Sciatic nerve (tissue), 2 donors: ENCODE data around the gene APBB2. TPM values are rescaled to one million over a fixed set of nuclear protein-coding genes. Genes with fewer than 3 reads are reported as not detected.
"Not testable (repeated sequence)": the region's sequence is repeated elsewhere in the genome, so short reads cannot be mapped to it uniquely, and the experiment has no call there.

Experiments
- ATAC-seq: fragments of 200-7000 bp; cut with Tn5 transposase; one replicate; pipeline ENCODE4 v1.9.1; 2020; ENCODE audit warnings: mild to moderate bottlenecking, moderate library complexity
- DNase-seq: peaks from one replicate; pipeline ENCODE4 v3.0.0-alpha.2; 2020; ENCODE audit warnings: low spot score
- intact Hi-C: fragments of 100-400 bp; cut with DNase I; formaldehyde crosslinking; loops from one replicate; pipeline ENCODE4 v1.14.2; 2022
- total RNA-seq: library from RNA; stranded (reverse); fragmentation: NEBNext Ultra II Directional; extraction: Animal tissue kit (Norgen Biotek cat#: 25700); gene quantifications from one replicate; pipeline ENCODE4 v1.2.1, GENCODE V29; 2021
- donor health status: DM: no; HTN: no; CAD: no.
- donor health status: DM: no; HTN: no; CAD: no.

The APBB2 gene
- total RNA-seq, 1 donor from 2014 or later, result 147 TPM

DNA sequence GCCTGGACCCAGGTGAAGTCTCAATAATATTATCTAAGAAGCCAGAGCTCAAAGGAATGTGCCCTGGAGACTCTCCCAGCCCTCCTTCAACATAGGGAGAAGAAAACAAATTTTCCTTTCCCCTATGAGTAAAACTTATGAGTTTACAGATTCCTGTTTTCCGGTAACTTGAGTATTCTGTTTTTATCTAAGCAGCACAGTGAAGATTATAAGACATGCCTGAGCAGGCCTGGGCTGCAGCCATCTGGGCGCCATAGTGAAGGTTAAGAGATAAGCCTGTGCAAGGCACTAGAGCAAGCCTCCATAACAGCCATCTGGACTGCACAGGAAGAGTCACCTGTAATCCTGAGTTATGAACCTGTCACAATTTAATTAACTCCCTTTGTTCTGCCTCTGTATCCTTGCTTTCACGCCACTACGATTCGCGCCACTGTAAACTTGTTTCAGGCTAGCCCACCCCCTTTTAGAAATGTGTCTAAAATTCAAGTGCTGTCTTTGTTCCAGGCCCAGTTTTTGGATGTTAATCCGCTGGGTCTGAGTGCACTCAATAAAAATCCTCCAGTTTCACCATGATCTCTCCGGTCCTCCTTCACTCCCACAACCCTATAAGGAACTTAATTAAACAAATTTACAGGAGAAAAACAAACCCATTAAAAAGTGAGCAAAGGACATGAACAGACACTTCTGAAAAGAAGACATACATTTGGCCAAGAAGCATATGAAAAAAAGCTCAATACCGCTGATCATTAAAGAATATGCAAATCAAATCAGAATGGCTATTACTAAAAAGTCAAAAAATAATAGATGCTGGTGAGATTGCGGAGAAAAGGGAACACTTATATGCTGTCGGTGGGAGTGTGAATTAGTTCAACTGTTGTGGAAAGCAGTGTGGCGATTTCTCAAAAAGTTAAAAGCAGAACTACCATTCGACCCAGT lies 189.5 kb downstream of the APBB2 start:
- intact Hi-C loops, result no loop called here
- ATAC-seq (no peak), DNase-seq (no peak)

DNA sequence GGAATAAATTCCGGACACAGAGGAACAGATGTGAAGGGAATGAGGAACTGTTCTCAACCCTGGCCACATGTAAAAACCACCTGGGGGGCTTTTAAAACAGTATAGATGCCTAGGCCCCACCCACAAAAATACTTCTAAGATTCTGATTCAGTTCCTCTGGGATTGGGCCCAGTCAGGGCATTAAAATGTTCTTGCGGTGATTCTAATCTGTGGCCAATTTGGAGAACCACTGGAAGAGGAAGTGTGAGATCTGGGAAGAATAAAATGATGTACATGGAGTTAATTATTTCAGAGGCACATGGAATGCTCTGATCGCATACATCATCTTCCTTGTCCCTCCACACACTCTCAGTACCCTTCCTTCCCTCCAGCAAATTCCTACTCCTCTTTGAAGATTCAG lies 192.2 kb downstream of the APBB2 start:
- DNase-seq (no peak), ATAC-seq (no peak)
- intact Hi-C loops, result no loop called here

DNA sequence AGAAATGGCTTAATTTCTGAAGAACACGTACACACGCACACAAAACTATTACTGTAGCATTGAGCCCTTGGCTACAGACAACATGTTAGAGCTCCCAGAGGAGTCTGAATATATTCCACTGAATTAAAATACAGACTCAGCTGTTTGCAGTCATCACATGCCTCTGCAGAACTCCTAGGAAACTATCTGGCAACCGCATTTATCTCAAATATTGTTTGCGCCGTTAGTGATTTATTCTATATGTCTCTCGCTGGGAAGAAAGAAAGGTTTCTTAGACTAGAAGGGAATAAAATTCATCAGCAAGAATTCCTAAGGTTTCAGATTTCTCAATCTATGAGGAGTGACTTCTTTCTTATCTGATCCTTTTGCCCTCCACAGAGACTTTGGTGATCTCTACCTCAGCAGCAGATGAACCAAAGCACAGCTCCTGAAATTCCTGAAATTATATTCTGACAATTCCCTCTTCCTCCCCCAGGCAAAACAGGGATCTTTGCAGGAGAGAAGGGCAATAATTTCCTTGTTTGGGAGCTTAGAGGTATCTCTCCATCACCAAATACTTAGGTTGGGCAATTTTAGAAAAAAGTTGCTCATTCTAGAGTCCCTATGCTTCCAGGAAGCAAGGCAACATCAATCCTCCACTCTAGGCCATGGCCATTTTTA lies 199.2 kb downstream of the APBB2 start:
- intact Hi-C loops, result no loop called here
- DNase-seq (no peak), ATAC-seq (no peak)

DNA sequence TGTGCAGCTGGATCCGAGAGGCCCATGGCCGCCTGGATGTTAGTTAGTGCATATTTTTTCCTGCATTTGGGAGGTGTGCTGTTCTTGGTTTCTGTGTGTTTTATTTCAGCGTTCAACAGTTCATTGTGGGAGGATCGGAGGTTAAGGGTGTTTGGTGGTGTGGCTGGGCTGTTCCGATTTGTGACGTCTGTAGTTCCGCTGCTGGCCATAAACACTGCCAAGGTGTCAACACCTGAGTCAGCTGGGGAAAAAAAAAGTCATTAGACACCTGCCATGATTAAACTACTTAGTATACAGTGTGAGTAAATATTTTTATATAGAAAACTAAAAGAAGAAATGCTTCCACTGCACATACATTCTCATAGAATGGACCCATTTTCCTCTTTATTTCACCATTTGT lies 200.2 kb downstream of the APBB2 start:
- no peak for DNase-seq
- intact Hi-C loops, result no loop called here
- ATAC-seq, result peak; percentile 49

DNA sequence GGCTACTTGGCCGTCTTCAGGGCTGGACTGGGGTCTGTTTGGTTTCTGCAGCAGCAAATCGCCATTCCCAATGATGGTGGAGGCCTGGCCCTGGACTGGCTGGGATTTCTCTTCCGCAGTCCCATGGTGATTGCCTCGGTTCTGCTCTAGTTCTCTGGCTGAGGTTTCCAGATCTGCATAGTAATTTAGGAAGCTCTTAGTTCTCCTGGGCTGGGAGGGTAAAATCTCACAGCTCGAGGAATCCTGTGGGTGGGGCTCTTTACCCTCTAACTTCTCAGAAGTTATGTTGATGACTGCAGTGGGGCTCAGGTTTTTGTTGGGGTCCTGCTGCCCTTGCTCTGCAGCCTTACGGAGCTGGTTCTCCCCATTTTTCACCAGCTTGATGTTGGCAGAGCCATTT lies 200.6 kb downstream of the APBB2 start:
- DNase-seq (no peak), ATAC-seq (peak; percentile 72)
- intact Hi-C loops, result no loop called here

DNA sequence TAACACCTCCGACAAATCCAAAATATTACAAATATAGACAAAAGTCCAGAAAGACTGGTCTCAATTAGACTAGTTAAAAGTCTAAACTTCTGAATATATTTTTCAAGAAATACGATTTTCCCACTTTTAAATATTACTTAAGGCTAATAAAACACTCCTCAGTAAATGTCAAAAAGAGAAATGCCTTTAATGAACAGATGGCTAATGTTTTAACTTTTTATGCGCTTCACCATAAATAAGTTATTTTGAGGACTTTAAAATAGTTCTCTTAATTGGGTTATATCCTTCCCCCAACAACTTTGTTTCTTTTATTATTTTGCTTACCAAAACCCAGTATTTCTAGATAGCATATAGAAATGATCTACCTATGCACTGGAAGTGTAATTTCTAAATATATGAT lies 201.4 kb downstream of the APBB2 start:
- ATAC-seq, result no peak
- DNase-seq, result no peak
- intact Hi-C loops, result no loop called here

DNA sequence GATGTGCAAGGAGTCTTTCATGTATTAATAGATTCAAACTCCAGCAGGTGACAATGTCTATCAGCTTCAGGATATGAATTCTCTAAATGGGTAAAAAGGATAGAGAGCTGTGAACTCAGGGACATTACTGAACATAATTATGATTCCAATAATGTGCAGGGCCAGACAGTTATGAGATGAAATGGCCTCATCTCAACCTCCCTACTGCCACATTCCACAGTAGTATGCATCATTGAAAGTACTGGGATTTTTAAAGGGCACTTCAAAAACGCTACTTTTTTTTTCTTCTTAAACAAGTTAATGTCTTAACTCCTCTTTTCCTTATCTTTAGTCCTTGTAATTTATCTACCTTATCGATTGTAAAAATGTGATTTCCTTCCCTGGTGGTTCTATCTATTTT lies 202.0 kb downstream of the APBB2 start:
- peak; percentile 43 for ATAC-seq
- intact Hi-C loops, result no loop called here
- no peak for DNase-seq

DNA sequence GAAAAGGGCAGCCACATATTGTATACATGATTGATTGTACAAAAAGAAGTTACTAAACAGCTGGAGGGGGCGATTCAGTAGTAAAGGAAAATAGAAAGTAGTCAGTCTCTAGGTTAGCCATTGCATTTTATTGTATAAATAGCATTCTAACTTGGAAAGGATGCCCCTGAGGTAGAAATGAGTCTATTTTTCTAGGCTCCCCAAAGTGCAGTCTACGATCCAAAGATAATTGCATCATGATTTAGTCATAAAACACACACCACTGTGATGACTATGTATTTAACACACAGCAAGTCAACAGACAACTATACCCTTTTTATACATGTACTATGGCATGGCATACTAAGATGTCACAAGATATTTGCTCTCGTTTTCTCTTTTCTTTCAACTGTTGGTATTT lies 204.9 kb downstream of the APBB2 start:
- intact Hi-C loops, result no loop called here
- DNase-seq (no peak), ATAC-seq (peak; percentile 27)

DNA sequence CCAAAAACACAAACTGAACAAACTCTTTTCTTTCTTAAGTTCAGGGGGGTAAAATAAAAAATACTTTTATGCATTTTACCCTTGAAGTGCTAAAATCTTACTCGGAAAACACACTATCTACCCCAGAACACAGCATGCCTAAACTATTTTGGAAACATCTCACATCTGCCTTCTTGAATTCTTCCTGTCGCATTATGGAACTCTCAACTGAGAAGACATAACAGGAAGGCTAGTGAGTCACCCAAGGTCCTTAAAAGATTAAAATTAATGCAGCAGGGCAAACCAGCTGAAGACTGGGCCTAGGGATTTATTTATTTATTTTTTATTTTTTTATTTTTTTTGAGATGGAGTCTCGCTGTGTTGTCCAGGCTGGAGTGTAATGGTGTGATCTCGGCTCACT lies 208.2 kb downstream of the APBB2 start:
- no peak for DNase-seq
- intact Hi-C loops, result no loop called here
- ATAC-seq, result no peak

DNA sequence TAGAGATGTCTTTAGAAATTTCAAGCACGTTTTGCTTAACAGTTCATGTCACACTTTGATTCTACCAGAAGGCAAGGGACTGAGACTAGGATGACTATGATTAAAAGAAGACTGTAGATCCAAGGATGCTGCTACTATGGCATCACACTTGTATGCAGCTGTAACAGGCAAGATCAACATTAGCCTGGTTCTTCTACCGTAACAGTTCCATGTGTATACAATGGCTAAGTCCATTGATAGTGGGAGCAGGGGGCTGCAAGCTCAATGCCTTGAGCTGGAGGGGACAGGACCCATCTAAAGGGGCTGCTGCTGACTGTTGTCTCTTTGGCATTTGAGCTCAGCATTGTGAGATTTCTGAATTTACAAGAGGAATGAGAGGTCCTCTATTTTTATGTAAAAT lies 212.0 kb downstream of the APBB2 start:
- intact Hi-C loops, result no loop called here
- DNase-seq (no peak), ATAC-seq (no peak)

DNA sequence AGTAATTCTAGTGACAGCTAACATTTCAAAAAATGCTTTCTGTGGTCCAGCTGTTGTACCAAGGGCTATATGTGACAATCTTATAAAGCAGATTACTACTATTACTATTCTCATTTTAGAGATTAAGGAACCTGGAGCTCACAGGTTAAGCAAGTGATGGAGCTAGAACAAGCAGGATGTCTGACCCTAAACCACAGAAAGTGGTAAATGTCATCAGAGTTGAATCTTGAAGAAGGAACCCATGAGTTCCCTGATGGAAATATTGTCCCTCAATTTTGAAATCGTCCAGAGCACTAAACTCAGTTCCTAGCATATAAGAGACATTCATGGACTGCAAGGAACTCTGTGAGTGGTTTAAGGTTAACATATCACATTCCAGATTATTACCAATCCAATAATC lies 214.0 kb downstream of the APBB2 start:
- ATAC-seq, result no peak
- intact Hi-C loops, result no loop called here
- no peak for DNase-seq

DNA sequence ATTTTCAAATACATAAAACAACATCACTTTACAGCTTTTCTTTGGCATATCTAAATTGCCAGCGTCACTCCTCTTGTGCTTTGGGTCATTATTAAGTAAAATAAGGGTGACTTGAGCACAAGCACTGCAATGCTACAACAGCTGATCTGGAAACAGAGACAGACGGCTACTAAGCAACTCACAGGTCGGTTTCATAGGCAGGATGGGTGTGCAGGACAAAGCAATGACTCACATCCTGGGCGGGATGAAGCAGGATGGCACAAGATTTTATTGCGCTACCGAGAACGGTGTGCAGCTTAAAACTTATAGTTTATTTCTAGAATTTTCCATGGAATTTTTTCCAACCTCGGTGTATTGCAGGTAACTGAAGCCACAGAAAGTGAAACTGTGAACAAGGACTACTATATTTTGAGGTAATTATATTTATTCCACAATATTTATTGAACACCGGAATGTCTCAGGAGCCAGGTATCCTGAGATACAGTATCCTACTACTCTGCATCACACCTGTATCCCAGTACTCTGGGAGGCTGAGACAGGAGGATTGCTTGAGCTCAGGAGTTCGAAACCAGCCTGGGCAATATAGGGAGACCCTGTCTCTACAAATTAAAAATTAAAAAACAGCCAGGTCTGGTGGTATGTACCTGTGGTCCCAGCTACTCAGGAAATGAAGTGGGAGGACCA lies 215.5 kb downstream of the APBB2 start:
- intact Hi-C loops, result no loop called here
- DNase-seq, result no peak
- no peak for ATAC-seq

DNA sequence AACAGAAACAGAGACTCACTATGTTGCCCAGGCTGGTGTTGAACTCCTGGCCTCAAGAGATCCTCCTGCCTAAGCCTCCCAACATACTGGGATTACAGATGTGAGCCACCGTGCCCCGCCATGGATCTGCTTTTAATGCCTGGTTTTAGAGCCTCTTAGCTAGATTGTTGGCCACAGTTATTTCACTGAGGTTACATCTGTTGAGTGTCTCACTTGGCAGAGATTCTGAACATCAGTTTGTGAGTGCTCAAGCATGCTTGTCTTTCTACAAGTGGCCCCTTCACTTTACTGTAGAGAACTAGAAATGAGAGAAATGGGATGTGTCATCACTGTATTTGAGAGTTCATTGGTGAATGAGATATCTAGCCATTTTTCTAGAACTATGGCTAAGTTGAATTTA lies 218.5 kb downstream of the APBB2 start:
- ATAC-seq (no peak), DNase-seq (no peak)
- intact Hi-C loops, result no loop called here

DNA sequence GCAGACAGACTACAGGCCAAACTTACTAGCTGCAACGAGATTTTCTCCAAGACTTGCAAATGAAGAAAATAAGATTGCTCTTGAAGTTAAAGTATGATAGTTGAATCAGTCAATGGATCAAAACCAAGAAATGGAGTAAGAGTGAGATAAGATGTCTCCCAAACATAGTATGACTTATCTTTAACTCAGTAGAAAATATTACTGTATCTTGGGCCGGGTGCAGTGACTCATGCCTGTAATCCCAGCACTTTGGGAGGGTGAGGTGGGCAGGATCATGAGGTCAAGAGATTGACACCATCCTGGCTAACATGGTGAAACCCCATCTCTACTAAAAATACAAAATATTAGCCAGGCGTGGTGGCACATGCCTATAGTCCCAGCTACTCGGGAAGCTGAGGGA lies 220.0 kb downstream of the APBB2 start:
- ATAC-seq, DNase-seq, intact Hi-C loops: not testable (repeated sequence)

DNA sequence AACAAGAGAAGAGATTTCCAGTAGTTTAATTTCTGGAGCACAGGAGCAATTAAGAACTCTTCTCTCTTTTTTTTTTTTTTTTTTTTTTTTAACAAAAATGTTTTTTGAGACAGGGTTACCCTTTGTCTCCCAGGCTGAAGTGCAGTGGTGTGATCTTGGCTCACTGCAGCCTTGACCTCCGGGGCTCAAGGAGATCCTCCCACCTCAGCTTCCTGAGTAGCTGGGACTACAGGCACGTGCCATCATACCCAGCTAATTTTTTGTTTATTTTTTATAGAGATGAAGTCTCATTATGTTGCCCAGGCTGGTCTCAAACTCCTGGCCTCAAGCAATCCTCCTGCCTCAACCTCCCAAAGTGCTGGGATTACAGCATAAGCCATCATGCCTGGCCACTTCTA lies 221.0 kb downstream of the APBB2 start:
- DNase-seq, intact Hi-C loops, ATAC-seq: not testable (repeated sequence)

DNA sequence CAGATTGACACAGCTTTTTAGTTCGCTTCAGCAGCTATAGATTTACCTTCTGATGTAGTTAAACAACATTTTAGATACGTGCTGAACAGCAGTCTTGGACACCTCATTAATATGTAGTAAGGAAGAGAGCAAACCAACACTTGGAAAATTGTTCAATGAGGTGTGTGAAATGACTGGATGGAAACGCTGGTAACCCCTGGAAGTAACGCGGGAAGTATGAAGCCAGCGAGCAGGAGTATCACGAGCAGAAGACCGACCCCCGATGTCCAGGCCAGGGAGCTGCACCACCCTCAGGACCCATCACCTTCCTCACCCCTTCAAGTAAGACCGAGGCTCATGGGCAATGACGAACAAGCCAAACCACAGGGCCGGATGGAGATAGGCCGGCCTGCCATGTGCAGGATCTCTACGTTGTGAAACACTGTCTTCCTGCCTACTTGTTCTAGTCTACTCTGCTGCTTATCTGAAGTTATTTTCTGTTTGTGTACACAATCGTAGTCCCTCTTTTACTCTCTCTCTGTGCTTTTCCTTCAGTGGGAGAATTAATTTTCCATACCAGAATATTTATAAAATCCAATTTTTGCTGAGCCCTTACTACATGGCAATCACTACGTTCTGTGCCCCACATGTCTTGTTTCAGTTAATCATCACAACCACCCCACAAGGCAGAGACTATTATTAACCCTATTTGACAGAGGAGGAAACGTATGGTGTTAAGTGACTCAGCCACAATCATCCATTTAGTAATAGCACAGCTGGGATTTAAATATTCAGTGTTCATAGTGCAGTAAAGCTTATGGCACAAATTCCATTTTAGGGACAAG lies 221.7 kb downstream of the APBB2 start:
- ATAC-seq, result peak; percentile 49
- intact Hi-C loops, result no loop called here
- DNase-seq, result no peak

DNA sequence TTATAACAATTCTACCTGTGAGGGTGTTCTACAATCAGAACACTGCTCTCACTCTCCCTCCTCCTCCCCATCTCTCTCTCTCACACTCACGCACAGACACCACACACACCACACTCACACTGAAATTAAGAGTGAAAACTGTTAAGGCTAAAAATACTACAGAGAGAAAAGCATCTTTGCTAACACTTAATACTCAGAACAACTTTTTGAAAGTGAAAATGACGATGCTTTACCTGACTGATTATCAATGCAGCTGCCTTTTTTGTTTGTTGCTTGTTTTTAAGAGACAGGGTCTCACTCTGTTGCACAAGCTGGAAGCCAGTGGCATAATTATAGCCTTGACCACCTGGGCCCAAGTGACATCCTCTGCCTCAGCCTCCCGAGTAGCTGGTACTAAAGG lies 222.4 kb downstream of the APBB2 start:
- intact Hi-C loops, result no loop called here
- ATAC-seq (no peak), DNase-seq (no peak)

DNA sequence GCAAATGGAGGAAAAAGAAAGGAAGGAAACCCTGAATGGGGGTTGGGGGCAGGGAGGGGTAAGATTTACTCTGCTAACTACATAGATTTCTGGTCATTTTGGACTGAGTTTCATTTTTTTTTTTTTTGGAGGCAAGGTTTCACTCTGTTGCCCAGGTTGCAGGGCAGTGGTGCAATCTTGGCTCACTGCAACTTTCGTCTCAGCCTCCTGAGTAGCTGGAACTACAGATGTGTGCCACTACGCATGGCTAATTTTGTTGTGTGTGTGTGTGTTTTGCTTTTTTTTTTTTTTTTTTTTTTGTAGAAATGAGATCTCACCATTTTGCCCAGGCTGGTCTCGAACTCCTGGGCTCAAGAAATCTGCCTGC lies 223.5 kb downstream of the APBB2 start:
- ATAC-seq (no peak), DNase-seq (no peak)
- intact Hi-C loops, result no loop called here

DNA sequence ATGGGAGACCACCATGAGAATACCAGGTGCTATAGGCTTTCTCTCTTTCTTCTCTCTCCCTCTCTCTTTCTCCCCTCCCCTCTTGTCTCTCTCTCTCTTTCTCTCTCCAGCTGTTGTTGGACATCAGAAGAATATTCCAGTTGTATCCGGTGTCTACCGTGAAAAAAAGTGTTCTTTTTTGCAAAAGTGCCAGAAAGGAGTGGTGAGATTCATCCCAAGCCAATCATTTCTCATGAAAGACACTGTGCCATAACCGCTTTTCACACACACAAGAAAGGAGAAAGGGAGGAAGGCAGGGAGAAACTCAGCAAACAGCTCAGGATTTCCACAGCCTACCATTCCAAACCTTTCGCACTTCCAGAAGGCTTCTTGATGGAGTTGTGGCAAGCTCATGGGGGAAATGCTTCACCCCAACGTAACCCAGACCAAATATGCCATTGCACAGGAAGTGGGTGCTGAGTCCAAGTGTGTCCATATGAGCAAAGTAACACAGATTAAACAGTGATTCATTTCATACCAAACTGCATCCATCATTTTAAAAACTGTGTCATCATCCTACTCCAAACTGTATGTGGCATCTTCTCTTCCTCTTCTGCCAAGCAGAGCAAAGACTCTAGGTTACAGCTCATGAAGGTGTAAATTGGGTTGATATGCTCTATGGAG lies 224.0 kb downstream of the APBB2 start:
- ATAC-seq (peak; percentile 26), DNase-seq (no peak)
- intact Hi-C loops, result no loop called here
